Caco-2 (cell line): ENCODE results near the gene PLSCR3. TPM values are rescaled to one million over a fixed set of nuclear protein-coding genes. Genes with fewer than 3 reads are reported as not detected.

ENCODE experiments used
- BruUV-seq: library from RNA; stranded (reverse); fragments of 400-500 nt; replicated peaks from 2 replicates; lab custom pipeline; 2021; lab: Mats Ljungman, UMichigan
- CTCF ChIA-PET: fragments of 300-600 bp; sonication (Branson Sonifier 250); formaldehyde crosslinking; loops from one replicate; lab custom pipeline; 2022; ENCODE audit warnings: antibody characterized with exemption; lab: Charles Lee
- POLR2A ChIA-PET: fragments of 300-600 bp; sonication (Branson Sonifier 250); formaldehyde crosslinking; loops from one replicate; lab custom pipeline; 2022; ENCODE audit warnings: antibody characterized with exemption; lab: Charles Lee
- DNase-seq, 2 experiments: peaks; one replicate each; pipeline versions ENCODE4 v3.0.0 to v3.0.0-alpha.2; 2020 to 2022
- H3K27me3 ChIP-seq: replicated peaks from 2 replicates; pipeline ENCODE4 v1.6.0; 2011; ENCODE audit warnings: low read length; ENCODE audit not compliant: control insufficient read depth, insufficient read depth
- H3K36me3 ChIP-seq: 2 replicates; pipeline ENCODE4 v1.5.1; 2011; ENCODE audit warnings: low read length; ENCODE audit not compliant: control insufficient read depth, insufficient read depth
- H3K4me1 ChIP-seq: fragments of 250-450 bp; sonication (Bioruptor Pico); 2 replicates; pipeline ENCODE4 v1.5.1; 2020; ENCODE audit warnings: mild to moderate bottlenecking
- H3K4me3 ChIP-seq: 2 replicates; pipeline ENCODE4 v1.5.1; 2011; ENCODE audit warnings: low read depth, mild to moderate bottlenecking, control low read depth, low read length
- H3K9me3 ChIP-seq: fragments of 250-450 bp; sonication (Bioruptor Pico); 2 replicates; pipeline ENCODE4 v1.5.1; 2020; ENCODE audit warnings: mild to moderate bottlenecking, moderate library complexity
- H3K27ac Mint-ChIP-seq: one replicate; pipeline ENCODE4 v1.8.0; 2022; ENCODE audit warnings: mixed read lengths; ENCODE audit not compliant: unreplicated experiment
- H3K27me3 Mint-ChIP-seq: one replicate; pipeline ENCODE4 v1.8.0; 2022; ENCODE audit warnings: mixed read lengths; ENCODE audit not compliant: insufficient read depth, unreplicated experiment
- H3K36me3 Mint-ChIP-seq: one replicate; pipeline ENCODE4 v1.8.0; 2022; ENCODE audit warnings: mild to moderate bottlenecking, mixed read lengths; ENCODE audit not compliant: insufficient read depth, unreplicated experiment
- H3K4me1 Mint-ChIP-seq: one replicate; pipeline ENCODE4 v1.8.0; 2022; ENCODE audit warnings: low read depth, mixed read lengths; ENCODE audit not compliant: unreplicated experiment
- H3K4me3 Mint-ChIP-seq: one replicate; pipeline ENCODE4 v1.8.0; 2022; ENCODE audit warnings: mild to moderate bottlenecking, moderate library complexity, mixed read lengths; ENCODE audit not compliant: unreplicated experiment
- H3K9me3 Mint-ChIP-seq: one replicate; pipeline ENCODE4 v1.8.0; 2022; ENCODE audit warnings: mixed read lengths; ENCODE audit not compliant: unreplicated experiment
- CTCF ChIP-seq, 2 experiments: fragments of 200-600 bp in 1 of 2; IDR thresholded peaks; 1 replicate in 1 of 2; 2 replicates in 1 of 2; pipeline versions ENCODE4 v1.5.1 to v1.8.0; 2011 to 2022; ENCODE audit warnings: antibody characterized with exemption in 1 of 2, control low read depth in 1 of 2, inconsistent platforms in 1 of 2, low read depth in 1 of 2, low read length in 1 of 2, mild to moderate bottlenecking in 1 of 2, moderate library complexity in 1 of 2; ENCODE audit not compliant: insufficient read depth in 1 of 2, severe bottlenecking in 1 of 2, unreplicated experiment in 1 of 2
- intact Hi-C: fragments of 100-400 bp; cut with micrococcal nuclease; formaldehyde crosslinking; loops from one replicate; pipeline ENCODE4 v1.10.0; 2022; ENCODE audit not compliant: unreplicated experiment
- total RNA-seq: library from RNA; stranded (reverse); gene quantifications from 2 replicates; pipeline ENCODE4 v1.2.3, GENCODE V29; 2022

PLSCR3 gene
- total RNA-seq, 1 experiment from 2014 or later, result 14.5 TPM

GRCh38 chr17:7442142-7442541 is 47.8 kb upstream of the PLSCR3 start:
- no peak for TF ChIP-seq CTCF (IDR thresholded peaks at IDR 0.05; ENCODE audit: insufficient read depth in 1 of 2, low read depth in 1 of 2, low read length in 1 of 2, severe bottlenecking in 1 of 2, unreplicated experiment in 1 of 2)
- no peaks in the 10 kb centered on the region for H3K36me3 Mint-ChIP-seq
- H3K4me1 Mint-ChIP-seq, result peaks cover 6% of the 10 kb centered on the region
- Histone ChIP-seq H3K4me3 (no peak overlapping the region), H3K4me1 (no peaks in the 10 kb centered on the region), H3K9me3 (no peaks in the 10 kb centered on the region), H3K27me3 (no peaks in the 10 kb centered on the region), H3K36me3 (no peaks in the 10 kb centered on the region)
- intact Hi-C loops, result no loop called here
- no peaks in the 10 kb centered on the region for H3K9me3 Mint-ChIP-seq
- H3K27ac Mint-ChIP-seq, result no peak overlapping the region
- POLR2A ChIA-PET, result no interaction called here
- H3K27me3 Mint-ChIP-seq, result no peaks in the 10 kb centered on the region
- CTCF ChIA-PET, result no interaction called here
- BruUV-seq, result no TSS peak
- DNase-seq, result no peak
- no peak overlapping the region for H3K4me3 Mint-ChIP-seq

GRCh38 chr17:7441266-7441665 is 46.9 kb upstream of the PLSCR3 start:
- peaks cover 8% of the 10 kb centered on the region for H3K36me3 Mint-ChIP-seq

GRCh38 chr17:7440834-7441195 is 46.5 kb upstream of the PLSCR3 start:
- Histone ChIP-seq H3K4me3 (no peak overlapping the region), H3K4me1 (no peaks in the 10 kb centered on the region), H3K9me3 (no peaks in the 10 kb centered on the region), H3K36me3 (no peaks in the 10 kb centered on the region), H3K27me3 (no peaks in the 10 kb centered on the region)
- peaks cover 6% of the 10 kb centered on the region for H3K4me1 Mint-ChIP-seq
- no peaks in the 10 kb centered on the region for H3K27me3 Mint-ChIP-seq
- ChIA-PET POLR2A (no interaction called here), CTCF (interaction anchor here (0.8 to 1.7 kb wide), 2 partner anchors 61 to 120 kb away, joined by 3 to 8 read pairs; no protein-coding TSS in a partner anchor)
- no peak for DNase-seq
- no peak for TF ChIP-seq CTCF (IDR thresholded peaks at IDR 0.05; ENCODE audit: insufficient read depth in 1 of 2, low read depth in 1 of 2, low read length in 1 of 2, severe bottlenecking in 1 of 2, unreplicated experiment in 1 of 2)
- no TSS peak for BruUV-seq
- no peaks in the 10 kb centered on the region for H3K9me3 Mint-ChIP-seq
- intact Hi-C loops, result no loop called here
- peak overlapping the region; percentile 89 for H3K4me3 Mint-ChIP-seq
- no peak overlapping the region for H3K27ac Mint-ChIP-seq
- peaks cover 13% of the 10 kb centered on the region for H3K36me3 Mint-ChIP-seq

More at GRCh38 chr17:7441266-7441665, 46.9 kb upstream of the PLSCR3 start:
- no peaks in the 10 kb centered on the region for H3K9me3 ChIP-seq
- BruUV-seq, result no TSS peak
- ChIA-PET POLR2A (no interaction called here), CTCF (no interaction called here)
- intact Hi-C loops, result no loop called here
- H3K9me3 Mint-ChIP-seq, result no peaks in the 10 kb centered on the region
- H3K4me3 ChIP-seq, result no peak overlapping the region
- TF ChIP-seq CTCF (IDR thresholded peaks at IDR 0.05; ENCODE audit: insufficient read depth in 1 of 2, low read depth in 1 of 2, low read length in 1 of 2, severe bottlenecking in 1 of 2, unreplicated experiment in 1 of 2), result no peak
- no peaks in the 10 kb centered on the region for H3K4me1 ChIP-seq
- no peaks in the 10 kb centered on the region for H3K27me3 Mint-ChIP-seq
- no peaks in the 10 kb centered on the region for H3K36me3 ChIP-seq
- no peak overlapping the region for H3K27ac Mint-ChIP-seq
- DNase-seq, result no peak
- no peaks in the 10 kb centered on the region for H3K27me3 ChIP-seq
- peaks cover 6% of the 10 kb centered on the region for H3K4me1 Mint-ChIP-seq
- H3K4me3 Mint-ChIP-seq, result no peak overlapping the region
